NCI-H2107 (cell line): ENCODE measurements around the gene ACVRL1.

Experiments used
- DNase-seq: peaks from one replicate; lab custom pipeline; 2025; lab: John Stamatoyannopoulos, UW

Gene ACVRL1

GRCh38 chr12:51915951-51916350, 8.6 kb downstream of the ACVRL1 start:
- DNase-seq: no peak

- no peak for DNase-seq
Measured at GRCh38 chr12:51917041-51917590, 9.8 kb downstream of the ACVRL1 start.

GRCh38 chr12:51917746-51918453, 10.6 kb downstream of the ACVRL1 start:
- no peak for DNase-seq

- DNase-seq: no peak
Measured at GRCh38 chr12:51920046-51920445, 12.7 kb downstream of the ACVRL1 start.

- no peak for DNase-seq
Measured at GRCh38 chr12:51921017-51921725, 13.9 kb downstream of the ACVRL1 start.

- no peak for DNase-seq
Measured at GRCh38 chr12:51922146-51922545, 14.8 kb downstream of the ACVRL1 start.

GRCh38 chr12:51922762-51923505, 15.6 kb downstream of the ACVRL1 start:
- DNase-seq: no peak

- DNase-seq: no peak
Measured at GRCh38 chr12:51923506-51924365, 16.4 kb downstream of the ACVRL1 start.

- no peak for DNase-seq
Measured at GRCh38 chr12:51924551-51925319, 17.4 kb downstream of the ACVRL1 start.

- DNase-seq: no peak
Measured at GRCh38 chr12:51925346-51926063, 18.2 kb downstream of the ACVRL1 start.

- no peak for DNase-seq
Measured at GRCh38 chr12:51926064-51926632, 18.8 kb downstream of the ACVRL1 start.

GRCh38 chr12:51926718-51927117, 19.4 kb downstream of the ACVRL1 start:
- no peak for DNase-seq

- no peak for DNase-seq
Measured at GRCh38 chr12:51932218-51933076, 25.1 kb downstream of the ACVRL1 start.

- DNase-seq: no peak
Measured at GRCh38 chr12:51934080-51934479, 26.8 kb downstream of the ACVRL1 start.

- DNase-seq: no peak
Measured at GRCh38 chr12:51937926-51938325, 30.6 kb downstream of the ACVRL1 start.

- no peak for DNase-seq
Measured at GRCh38 chr12:51938726-51939125, 31.4 kb downstream of the ACVRL1 start.

GRCh38 chr12:51941011-51941581, 33.8 kb downstream of the ACVRL1 start:
- DNase-seq: peak; percentile 60

GRCh38 chr12:51941604-51942003, 34.3 kb downstream of the ACVRL1 start:
- no peak for DNase-seq

GRCh38 chr12:51942056-51942455, 34.8 kb downstream of the ACVRL1 start:
- DNase-seq: no peak
